Natural killer cell (primary cell): ENCODE data around the gene SP100. TPM values are rescaled to one million over a fixed set of nuclear protein-coding genes. Genes with fewer than 3 reads are reported as not detected.

Experiments
- ATAC-seq, 3 donors: fragments of 150-1000 bp in 2 of 3; fragments of 200-7000 bp in 1 of 3; cut with Tn5 transposase; 1 replicate in 1 of 3; 2 replicates in 2 of 3; pipeline ENCODE4 v1.10.0; 2021; ENCODE audit warnings: mild to moderate bottlenecking in 2 of 3, moderate library complexity in 2 of 3
- DNase-seq, 2 donors: peaks; one replicate each; pipeline versions ENCODE4 v3.0.0 to v3.0.0-alpha.2; 2013 to 2021; ENCODE audit warnings: mixed read lengths in 1 of 2
- H3K27ac ChIP-seq: one replicate; pipeline ENCODE4 v1.5.1; 2013; ENCODE audit warnings: mild to moderate bottlenecking, low read length
- H3K27me3 ChIP-seq: one replicate; pipeline ENCODE4 v1.6.1; 2013; ENCODE audit warnings: low read length; ENCODE audit not compliant: control insufficient read depth, insufficient read depth
- H3K36me3 ChIP-seq: one replicate; pipeline ENCODE4 v1.6.1; 2013; ENCODE audit warnings: low read length; ENCODE audit not compliant: control insufficient read depth, insufficient read depth
- H3K4me1 ChIP-seq: one replicate; pipeline ENCODE4 v1.6.1; 2013; ENCODE audit warnings: low read length; ENCODE audit not compliant: control insufficient read depth, insufficient read depth
- H3K4me3 ChIP-seq: one replicate; pipeline ENCODE4 v1.5.1; 2013; ENCODE audit warnings: low read length
- H3K9me3 ChIP-seq: one replicate; pipeline ENCODE4 v1.6.1; 2013; ENCODE audit warnings: low read length; ENCODE audit not compliant: control insufficient read depth, insufficient read depth
- H3K27ac Mint-ChIP-seq, 2 donors: one replicate each; pipeline ENCODE4 v1.8.0; 2022; ENCODE audit warnings: mild to moderate bottlenecking in 2 of 2, mixed read lengths in 2 of 2, moderate library complexity in 1 of 2
- H3K27me3 Mint-ChIP-seq, 2 donors: one replicate each; pipeline ENCODE4 v1.8.0; 2022; ENCODE audit warnings: low read depth in 2 of 2, mixed read lengths in 2 of 2
- H3K36me3 Mint-ChIP-seq: one replicate; pipeline ENCODE4 v1.8.0; 2022; ENCODE audit warnings: mixed read lengths
- H3K4me1 Mint-ChIP-seq, 2 donors: one replicate each; pipeline ENCODE4 v1.8.0; 2022; ENCODE audit warnings: mixed read lengths in 2 of 2
- H3K4me3 Mint-ChIP-seq: one replicate; pipeline ENCODE4 v1.8.0; 2022; ENCODE audit warnings: mild to moderate bottlenecking, moderate library complexity, mixed read lengths
- H3K9me3 Mint-ChIP-seq, 2 donors: one replicate each; pipeline ENCODE4 v1.8.0; 2022; ENCODE audit warnings: mixed read lengths in 2 of 2
- WGBS: methylation state at CpG from one replicate; pipeline ENCODE4 v1.1.7; 2013; ENCODE audit warnings: missing lambda C conversion rate; ENCODE audit not compliant: insufficient coverage; 5-methylcytosine and 5-hydroxymethylcytosine counted together
- intact Hi-C: fragments of 100-400 bp; cut with micrococcal nuclease; formaldehyde crosslinking; loops from one replicate; pipeline ENCODE4 v1.14.2; 2022
- total RNA-seq, 4 donors: library from RNA; stranded (reverse); fragments of 120-200 nt in 1 of 4; gene quantifications; one replicate each; pipeline versions ENCODE4 v1.2.3 to v1.2.4, GENCODE V29; 2013 to 2022
- TF ChIP-seq, protein P1 (sequence below): fragments of 200-600 bp; IDR thresholded peaks from one replicate; pipeline ENCODE4 v1.8.0; 2022; ENCODE audit warnings: antibody characterized with exemption

SP100 gene
- total RNA-seq, 3 donors from 2014 or later (not counting 1 experiment from before 2014, with no cell fraction given), result 338 to 393 (median 363) TPM

GRCh38 chr2:230569298-230569697 is 153.3 kb downstream of the SP100 start:
- Histone ChIP-seq H3K4me3 (no peak overlapping the region), H3K27ac (no peak overlapping the region), H3K9me3 (peaks cover 5% of the 10 kb centered on the region), H3K4me1 (peaks cover 5% of the 10 kb centered on the region), H3K36me3 (no peaks in the 10 kb centered on the region), H3K27me3 (no peaks in the 10 kb centered on the region)
- intact Hi-C loops, result no loop called here
- no peak overlapping the region for H3K4me3 Mint-ChIP-seq
- TF ChIP-seq, protein P1, sequence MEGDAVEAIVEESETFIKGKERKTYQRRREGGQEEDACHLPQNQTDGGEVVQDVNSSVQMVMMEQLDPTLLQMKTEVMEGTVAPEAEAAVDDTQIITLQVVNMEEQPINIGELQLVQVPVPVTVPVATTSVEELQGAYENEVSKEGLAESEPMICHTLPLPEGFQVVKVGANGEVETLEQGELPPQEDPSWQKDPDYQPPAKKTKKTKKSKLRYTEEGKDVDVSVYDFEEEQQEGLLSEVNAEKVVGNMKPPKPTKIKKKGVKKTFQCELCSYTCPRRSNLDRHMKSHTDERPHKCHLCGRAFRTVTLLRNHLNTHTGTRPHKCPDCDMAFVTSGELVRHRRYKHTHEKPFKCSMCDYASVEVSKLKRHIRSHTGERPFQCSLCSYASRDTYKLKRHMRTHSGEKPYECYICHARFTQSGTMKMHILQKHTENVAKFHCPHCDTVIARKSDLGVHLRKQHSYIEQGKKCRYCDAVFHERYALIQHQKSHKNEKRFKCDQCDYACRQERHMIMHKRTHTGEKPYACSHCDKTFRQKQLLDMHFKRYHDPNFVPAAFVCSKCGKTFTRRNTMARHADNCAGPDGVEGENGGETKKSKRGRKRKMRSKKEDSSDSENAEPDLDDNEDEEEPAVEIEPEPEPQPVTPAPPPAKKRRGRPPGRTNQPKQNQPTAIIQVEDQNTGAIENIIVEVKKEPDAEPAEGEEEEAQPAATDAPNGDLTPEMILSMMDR, result no peak
- H3K9me3 Mint-ChIP-seq, result peaks cover 5 to 14% of the 10 kb centered on the region in 2 donors
- WGBS, result 86% methylated on average over 2 of the region's 2 CpGs
- no peak for DNase-seq
- peaks cover 0 to 4% of the 10 kb centered on the region in 2 donors for H3K27me3 Mint-ChIP-seq
- no peak overlapping the region for H3K27ac Mint-ChIP-seq
- H3K4me1 Mint-ChIP-seq, result peaks cover 1 to 15% of the 10 kb centered on the region in 2 donors
- peaks cover 9% of the 10 kb centered on the region for H3K36me3 Mint-ChIP-seq
- ATAC-seq, result no peak

- no peak for ATAC-seq
- H3K27me3 Mint-ChIP-seq, result peaks cover 0 to 4% of the 10 kb centered on the region in 2 donors
- Histone ChIP-seq H3K4me3 (no peak overlapping the region), H3K4me1 (peaks cover 7% of the 10 kb centered on the region), H3K27me3 (no peaks in the 10 kb centered on the region), H3K27ac (no peak overlapping the region), H3K36me3 (no peaks in the 10 kb centered on the region), H3K9me3 (peaks cover 9% of the 10 kb centered on the region)
- 79% methylated on average over 1 of the region's 1 CpG for WGBS
- peaks cover 8 to 9% of the 10 kb centered on the region in 2 donors for H3K4me1 Mint-ChIP-seq
- intact Hi-C loops, result no loop called here
- H3K4me3 Mint-ChIP-seq, result no peak overlapping the region
- peaks cover 12% of the 10 kb centered on the region for H3K36me3 Mint-ChIP-seq
- no peak overlapping the region for H3K27ac Mint-ChIP-seq
- peaks cover 7 to 20% of the 10 kb centered on the region in 2 donors for H3K9me3 Mint-ChIP-seq
- TF ChIP-seq, protein P1, result no peak
- DNase-seq, result no peak
These were observed 155.0 kb downstream of the SP100 start for GRCh38 chr2:230570987-230571386.

DNA sequence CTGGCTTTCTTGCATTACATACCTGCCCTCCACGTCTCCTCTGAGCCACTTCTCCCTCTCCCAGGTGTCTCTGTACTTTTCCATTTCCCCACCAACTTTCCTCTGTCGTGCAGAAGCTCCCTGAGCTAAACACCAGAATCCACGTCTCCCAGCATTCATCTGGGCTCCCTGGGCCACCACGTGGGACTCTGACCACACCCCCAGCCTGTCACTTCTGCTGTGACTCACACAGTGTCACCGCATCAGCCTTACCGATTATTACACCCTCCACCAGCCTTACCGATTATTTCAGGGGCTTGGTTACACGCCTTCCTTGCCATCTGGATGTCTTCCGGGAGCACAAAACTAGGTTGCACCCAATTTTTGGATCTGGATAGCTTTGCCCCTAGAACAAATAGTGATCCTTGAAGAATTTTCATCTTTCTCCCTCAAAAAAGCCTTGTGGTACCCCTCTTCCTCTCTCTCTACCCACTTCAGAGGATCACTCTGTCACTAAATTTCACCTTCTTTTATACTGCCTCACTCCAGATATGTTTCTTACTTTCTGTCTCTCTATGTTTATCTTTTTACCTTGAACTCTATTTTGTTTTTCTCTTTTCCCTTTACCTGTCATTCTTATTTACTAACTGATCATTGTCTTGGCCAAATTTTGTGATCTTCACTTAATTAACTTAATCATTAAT is 159.8 kb downstream of the SP100 start:
- H3K36me3 ChIP-seq, result no peaks in the 10 kb centered on the region
- peaks cover 12% of the 10 kb centered on the region for H3K36me3 Mint-ChIP-seq
- TF ChIP-seq, protein P1, result no peak
- H3K4me3 ChIP-seq, result no peak overlapping the region
- H3K9me3 Mint-ChIP-seq, result peaks cover 7 to 20% of the 10 kb centered on the region in 2 donors
- peak overlapping the region; percentile 35 for H3K4me3 Mint-ChIP-seq
- H3K27ac Mint-ChIP-seq, result peak overlapping the region; percentile 5 to 68
- H3K4me1 ChIP-seq, result peaks cover 24% of the 10 kb centered on the region
- ATAC-seq (peak; percentile 81 to 99 (median 97)), DNase-seq (peak; percentile 41 to 75)
- peaks cover 0 to 4% of the 10 kb centered on the region in 2 donors for H3K27me3 Mint-ChIP-seq
- no peaks in the 10 kb centered on the region for H3K27me3 ChIP-seq
- H3K4me1 Mint-ChIP-seq, result peaks cover 11% of the 10 kb centered on the region in 2 donors
- no peak overlapping the region for H3K27ac ChIP-seq
- 65% methylated on average over 9 of the region's 9 CpGs for WGBS
- H3K9me3 ChIP-seq, result peaks cover 9% of the 10 kb centered on the region
- intact Hi-C loops, result no loop called here
